B cell (primary cell): ENCODE results near the gene UCK1. TPM values are rescaled to one million over a fixed set of nuclear protein-coding genes. Genes with fewer than 3 reads are reported as not detected.

Experiments
- ATAC-seq: fragments of 200-7000 bp; cut with Tn5 transposase; one replicate; pipeline ENCODE4 v1.10.0; 2021; ENCODE audit warnings: low read depth, mild to moderate bottlenecking, moderate number of reproducible peaks, moderate library complexity
- CTCF ChIA-PET: fragments of 350-600 bp; sonication (Branson Sonifier 250); formaldehyde crosslinking; loops from one replicate; lab custom pipeline; 2021; ENCODE audit warnings: antibody characterized with exemption, inconsistent platforms; lab: Charles Lee
- POLR2A ChIA-PET: fragments of 350-600 bp; sonication (Branson Sonifier 250); formaldehyde crosslinking; loops from one replicate; lab custom pipeline; 2021; ENCODE audit warnings: antibody characterized with exemption; lab: Charles Lee
- DNase-seq: peaks from one replicate; pipeline ENCODE4 v3.0.0; 2013
- H2AFZ ChIP-seq: 2 replicates; pipeline ENCODE4 v1.6.1; 2012; ENCODE audit warnings: mild to moderate bottlenecking, low read depth, low read length; ENCODE audit not compliant: insufficient read depth, poor library complexity, severe bottlenecking
- H3K27ac ChIP-seq, 2 donors: 1 replicate in 1 of 2; 2 replicates in 1 of 2; pipeline ENCODE4 v1.5.1; 2012 to 2013; ENCODE audit warnings: low read length in 2 of 2, mild to moderate bottlenecking in 2 of 2, moderate library complexity in 1 of 2
- H3K27me3 ChIP-seq, 4 experiments: fragments of 200-600 bp in 1 of 4; sonication (generic) in 1 of 4; replicated peaks in 1 of 4; 1 replicate in 2 of 4; 2 replicates in 2 of 4; pipeline versions ENCODE4 v1.6.1 to v1.7.0; 2013 to 2016; ENCODE audit warnings: low read length in 3 of 4, mild to moderate bottlenecking in 2 of 4, mixed read lengths in 1 of 4, moderate library complexity in 1 of 4; ENCODE audit not compliant: insufficient read depth in 4 of 4, control insufficient read depth in 3 of 4; ENCODE audit errors: control extremely low read depth in 1 of 4
- H3K36me3 ChIP-seq, 2 experiments: replicated peaks in 1 of 2; 1 replicate in 1 of 2; 2 replicates in 1 of 2; pipeline versions ENCODE4 v1.6.1 to v1.7.1; 2013; ENCODE audit warnings: low read length in 1 of 2; ENCODE audit not compliant: insufficient read depth in 2 of 2, control insufficient read depth in 1 of 2; ENCODE audit errors: control extremely low read depth in 1 of 2, extremely low read depth in 1 of 2
- H3K4me1 ChIP-seq, 2 donors: fragments of 200-600 bp in 1 of 2; sonication (generic) in 1 of 2; 1 replicate in 1 of 2; 2 replicates in 1 of 2; pipeline versions ENCODE4 v1.5.1 to v1.6.1; 2013 to 2017; ENCODE audit warnings: low read length in 2 of 2; ENCODE audit not compliant: control insufficient read depth in 2 of 2, insufficient read depth in 2 of 2
- H3K4me2 ChIP-seq: replicated peaks from 2 replicates; pipeline ENCODE3; 2012; ENCODE audit warnings: mild to moderate bottlenecking, low read depth, low read length; ENCODE audit not compliant: poor library complexity, severe bottlenecking
- H3K4me3 ChIP-seq, 5 experiments: fragments of 200-600 bp in 1 of 5; sonication (generic) in 1 of 5; 1 replicate in 3 of 5; 2 replicates in 2 of 5; pipeline versions ENCODE4 v1.5.1 to v1.7.0; 2011 to 2016; ENCODE audit warnings: low read length in 4 of 5, mild to moderate bottlenecking in 4 of 5, low read depth in 2 of 5, control low read depth in 1 of 5, moderate library complexity in 1 of 5; ENCODE audit not compliant: insufficient read depth in 1 of 5; ENCODE audit errors: control extremely low read depth in 1 of 5, extremely low read depth in 1 of 5
- H3K79me2 ChIP-seq: fragments of 200-600 bp; sonication (generic); one replicate; pipeline ENCODE4 v1.6.0; 2016; ENCODE audit warnings: low read length; ENCODE audit not compliant: control insufficient read depth, insufficient read depth
- H3K9ac ChIP-seq: fragments of 200-600 bp; sonication (generic); 2 replicates; pipeline ENCODE4 v1.6.1; 2017; ENCODE audit warnings: mild to moderate bottlenecking, low read length, moderate library complexity
- H3K9me3 ChIP-seq, 3 donors: one replicate each; pipeline versions ENCODE4 v1.6.1 to v1.7.1; 2013; ENCODE audit warnings: low read length in 2 of 3; ENCODE audit not compliant: control insufficient read depth in 2 of 3, insufficient read depth in 1 of 3; ENCODE audit errors: control extremely low read depth in 1 of 3
- H4K20me1 ChIP-seq: 2 replicates; pipeline ENCODE4 v1.6.0; 2012; ENCODE audit warnings: mild to moderate bottlenecking, low read length; ENCODE audit not compliant: insufficient read depth, control insufficient read depth, poor library complexity, severe bottlenecking
- H3K27ac Mint-ChIP-seq: one replicate; pipeline ENCODE4 v1.8.0; 2021; ENCODE audit warnings: mixed read lengths
- H3K27me3 Mint-ChIP-seq: one replicate; pipeline ENCODE4 v1.8.0; 2021; ENCODE audit warnings: mixed read lengths
- H3K4me1 Mint-ChIP-seq: one replicate; pipeline ENCODE4 v1.8.0; 2021; ENCODE audit warnings: mixed read lengths
- H3K4me3 Mint-ChIP-seq: one replicate; pipeline ENCODE4 v1.8.0; 2021; ENCODE audit warnings: mixed read lengths
- H3K9me3 Mint-ChIP-seq: one replicate; pipeline ENCODE4 v1.8.0; 2022; ENCODE audit warnings: mixed read lengths; ENCODE audit not compliant: insufficient read depth
- CTCF ChIP-seq: fragments of 200-600 bp; IDR thresholded peaks from one replicate; pipeline ENCODE4 v1.8.0; 2022; ENCODE audit warnings: antibody characterized with exemption, mild to moderate bottlenecking
- EZH2 ChIP-seq: IDR thresholded peaks from 2 replicates; pipeline ENCODE4 v1.6.1; 2012; ENCODE audit warnings: borderline replicate concordance, low read depth, mild to moderate bottlenecking, moderate library complexity, low read length; ENCODE audit not compliant: insufficient read depth, poor library complexity, severe bottlenecking
- WGBS: methylation state at CpG from one replicate; pipeline ENCODE4 v1.1.5; 2013; ENCODE audit warnings: missing lambda C conversion rate; ENCODE audit not compliant: insufficient coverage; 5-methylcytosine and 5-hydroxymethylcytosine counted together
- intact Hi-C: fragments of 100-400 bp; cut with micrococcal nuclease; formaldehyde crosslinking; loops from one replicate; pipeline ENCODE4 v1.10.0; 2022
- polyA plus RNA-seq: library from polyadenylated mRNA; depleted of rRNA; stranded (reverse); fragments of >200 nt; gene quantifications from 2 replicates; pipeline ENCODE4 v1.2.3, GENCODE V29; 2012
- total RNA-seq, 2 donors: library from RNA; stranded (reverse); fragments of 120-200 nt in 1 of 2; gene quantifications; 1 replicate in 1 of 2; 2 replicates in 1 of 2; pipeline versions ENCODE4 v1.2.3 to v1.2.4, GENCODE V29; 2013 to 2022

UCK1 gene
- total and polyA plus RNA-seq, 2 donors (not counting 1 experiment from before 2014, with no cell fraction given) = 25.3 to 39.3 TPM

DNA sequence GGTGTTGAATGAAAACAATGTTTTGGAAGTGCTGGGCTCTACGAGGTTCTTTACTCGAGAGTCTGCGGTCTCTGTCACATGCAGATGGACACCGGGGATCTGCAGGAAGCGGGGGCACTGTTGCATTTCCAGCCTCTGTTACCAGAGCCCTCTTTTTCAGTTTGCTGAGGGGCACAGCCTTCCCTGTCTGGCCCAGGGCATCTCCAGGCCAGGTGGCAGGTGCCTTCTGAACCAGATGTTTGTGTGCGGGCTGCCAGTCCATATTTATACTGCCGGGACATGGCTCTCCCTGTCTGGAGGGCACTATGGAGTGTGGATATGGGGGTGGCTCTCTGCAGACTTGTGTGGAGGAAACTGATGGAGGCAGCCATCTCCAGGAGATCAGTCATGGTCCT, 47.0 kb downstream of the UCK1 start:
- H3K4me1 ChIP-seq = no peaks in the 10 kb centered on the region
- no peak overlapping the region for H3K27ac ChIP-seq
- WGBS = 99% methylated on average over 7 of the region's 7 CpGs
- Mint-ChIP-seq H3K4me3 (no peak overlapping the region), H3K9me3 (no peaks in the 10 kb centered on the region), H3K27ac (peak overlapping the region; percentile 41), H3K4me1 (no peaks in the 10 kb centered on the region), H3K27me3 (no peaks in the 10 kb centered on the region)
- no peak overlapping the region for H3K4me3 ChIP-seq
- H3K36me3 ChIP-seq = peaks cover 3 to 92% of the 10 kb centered on the region in 2 experiments
- DNase-seq (no peak), ATAC-seq (no peak)
- H3K4me2 ChIP-seq = no peak overlapping the region
- no peak overlapping the region for H2AFZ ChIP-seq
- peaks cover 80% of the 10 kb centered on the region for H4K20me1 ChIP-seq
- peaks cover 46% of the 10 kb centered on the region for H3K79me2 ChIP-seq
- no peaks in the 10 kb centered on the region for H3K27me3 ChIP-seq
- ChIA-PET POLR2A (no interaction called here), CTCF (no interaction called here)
- TF ChIP-seq CTCF (no peak), EZH2 (no peak)
- no peak overlapping the region for H3K9ac ChIP-seq
- intact Hi-C loops = no loop called here
- H3K9me3 ChIP-seq = no peaks in the 10 kb centered on the region

- Histone ChIP-seq H2AFZ (no peak overlapping the region), H3K9ac (no peak overlapping the region), H3K27ac (no peak overlapping the region), H3K79me2 (peaks cover 48% of the 10 kb centered on the region), H3K27me3 (no peaks in the 10 kb centered on the region), H3K9me3 (no peaks in the 10 kb centered on the region), H3K36me3 (peaks cover 1 to 93% of the 10 kb centered on the region in 2 experiments), H3K4me1 (no peaks in the 10 kb centered on the region), H3K4me2 (no peak overlapping the region), H4K20me1 (peaks cover 80% of the 10 kb centered on the region), H3K4me3 (no peak overlapping the region)
- Mint-ChIP-seq H3K4me1 (no peaks in the 10 kb centered on the region), H3K27me3 (no peaks in the 10 kb centered on the region), H3K27ac (no peak overlapping the region), H3K9me3 (no peaks in the 10 kb centered on the region), H3K4me3 (no peak overlapping the region)
- CTCF ChIA-PET = no interaction called here
- POLR2A ChIA-PET = no interaction called here
- 97% methylated on average over 9 of the region's 9 CpGs for WGBS
- ATAC-seq = no peak
- no peak for TF ChIP-seq CTCF
- no peak for TF ChIP-seq EZH2
- no peak for DNase-seq
- intact Hi-C loops = no loop called here
These were observed 47.6 kb downstream of the UCK1 start for GRCh38 chr9:131483319-131484050.
